Prostate gland (tissue), 2 donors: ENCODE results near the gene MS4A6E.

Experiments used
- POLR2A ChIP-seq: fragments of 450-650 bp; IDR thresholded peaks from one replicate; pipeline ENCODE4 v1.6.1; 2016; ENCODE audit warnings: antibody characterized with exemption, mild to moderate bottlenecking
- TF ChIP-seq, protein P1 (sequence below), 4 experiments: fragments of 200-600 bp in 2 of 4; fragments of 450-650 bp in 2 of 4; sonication (generic) in 2 of 4; IDR thresholded peaks; 1 replicate in 3 of 4; 2 replicates in 1 of 4; pipeline ENCODE4 v1.5.1; 2016 to 2019; ENCODE audit warnings: antibody characterized with exemption in 4 of 4, mild to moderate bottlenecking in 2 of 4, moderate library complexity in 2 of 4

DNA sequence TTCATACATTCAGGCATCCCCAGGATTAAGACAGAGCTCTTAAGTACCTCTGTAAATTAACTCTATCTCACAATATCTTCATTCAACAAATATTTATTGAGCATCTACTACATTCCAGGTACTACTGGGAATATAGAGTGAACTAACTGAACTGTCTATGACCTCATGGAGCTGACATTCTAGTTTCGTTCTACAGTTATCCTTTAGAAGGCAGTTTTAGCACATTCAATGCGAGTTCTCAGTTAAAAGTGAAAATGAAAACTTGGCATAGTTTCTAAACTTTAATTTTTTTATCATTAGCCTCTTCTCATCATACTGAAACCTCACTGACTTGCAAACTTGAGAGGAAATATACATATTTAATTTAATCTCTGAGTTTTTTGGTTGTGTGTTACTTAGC is 10.7 kb upstream of the MS4A6E start:
- TF ChIP-seq POLR2A, result no peak
- TF ChIP-seq, protein P1, sequence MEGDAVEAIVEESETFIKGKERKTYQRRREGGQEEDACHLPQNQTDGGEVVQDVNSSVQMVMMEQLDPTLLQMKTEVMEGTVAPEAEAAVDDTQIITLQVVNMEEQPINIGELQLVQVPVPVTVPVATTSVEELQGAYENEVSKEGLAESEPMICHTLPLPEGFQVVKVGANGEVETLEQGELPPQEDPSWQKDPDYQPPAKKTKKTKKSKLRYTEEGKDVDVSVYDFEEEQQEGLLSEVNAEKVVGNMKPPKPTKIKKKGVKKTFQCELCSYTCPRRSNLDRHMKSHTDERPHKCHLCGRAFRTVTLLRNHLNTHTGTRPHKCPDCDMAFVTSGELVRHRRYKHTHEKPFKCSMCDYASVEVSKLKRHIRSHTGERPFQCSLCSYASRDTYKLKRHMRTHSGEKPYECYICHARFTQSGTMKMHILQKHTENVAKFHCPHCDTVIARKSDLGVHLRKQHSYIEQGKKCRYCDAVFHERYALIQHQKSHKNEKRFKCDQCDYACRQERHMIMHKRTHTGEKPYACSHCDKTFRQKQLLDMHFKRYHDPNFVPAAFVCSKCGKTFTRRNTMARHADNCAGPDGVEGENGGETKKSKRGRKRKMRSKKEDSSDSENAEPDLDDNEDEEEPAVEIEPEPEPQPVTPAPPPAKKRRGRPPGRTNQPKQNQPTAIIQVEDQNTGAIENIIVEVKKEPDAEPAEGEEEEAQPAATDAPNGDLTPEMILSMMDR (IDR thresholded peaks at IDR 0.05), result no peak
